Measurements from ENCODE around the gene CCN5.
"Not testable (repeated sequence)": the region's sequence is repeated elsewhere in the genome, so short reads cannot be mapped to it uniquely, and the experiment has no call there.

- not testable (repeated sequence) for TF ChIP-seq POLR2A, POLR2AphosphoS5, CTCF, EP300 (IDR thresholded peaks at IDR 0.05)
These were observed 48.6 kb downstream of the CCN5 start for GRCh38 chr20:44763798-44764197.
